Muscle layer of duodenum (tissue), 2 donors: Measurements from ENCODE around the gene EPS8L2.
"Not testable (repeated sequence)": the region's sequence is repeated elsewhere in the genome, so short reads cannot be mapped to it uniquely, and the experiment has no call there.

Source experiments
- H3K27ac ChIP-seq: one replicate; pipeline ENCODE4 v1.7.0; 2013; ENCODE audit warnings: mild to moderate bottlenecking, low read length
- H3K27me3 ChIP-seq: one replicate; pipeline ENCODE4 v1.7.0; 2013; ENCODE audit warnings: low read depth, mild to moderate bottlenecking, control low read depth, low read length
- H3K36me3 ChIP-seq, 2 donors: one replicate each; pipeline ENCODE4 v1.7.0; 2013; ENCODE audit warnings: low read length in 2 of 2, control low read depth in 1 of 2, mild to moderate bottlenecking in 1 of 2; ENCODE audit not compliant: insufficient read depth in 2 of 2, control insufficient read depth in 1 of 2
- H3K4me1 ChIP-seq, 2 donors: one replicate each; pipeline ENCODE4 v1.7.0; 2013; ENCODE audit warnings: low read length in 2 of 2, mild to moderate bottlenecking in 2 of 2, control low read depth in 1 of 2, moderate library complexity in 1 of 2; ENCODE audit not compliant: insufficient read depth in 2 of 2, control insufficient read depth in 1 of 2
- H3K4me3 ChIP-seq, 2 donors: one replicate each; pipeline ENCODE4 v1.7.0; 2013; ENCODE audit warnings: low read length in 2 of 2, low read depth in 1 of 2, mild to moderate bottlenecking in 1 of 2
- H3K9me3 ChIP-seq, 2 donors: one replicate each; pipeline ENCODE4 v1.7.0; 2013; ENCODE audit warnings: low read length in 2 of 2, control low read depth in 1 of 2, mild to moderate bottlenecking in 1 of 2; ENCODE audit not compliant: control insufficient read depth in 1 of 2
- donor health status: healthy.

EPS8L2 gene

GRCh38 chr11:673866-674265 is 32.2 kb upstream of the EPS8L2 start:
- no peaks in the 10 kb centered on the region for H3K27me3 ChIP-seq
- no peaks in the 10 kb centered on the region for H3K4me1 ChIP-seq
- peaks cover 11 to 25% of the 10 kb centered on the region in 2 donors for H3K36me3 ChIP-seq
- H3K4me3 ChIP-seq = no peak overlapping the region
- no peaks in the 10 kb centered on the region for H3K9me3 ChIP-seq
- no peak overlapping the region for H3K27ac ChIP-seq

- H3K36me3 ChIP-seq = peaks cover 11 to 27% of the 10 kb centered on the region in 2 donors
- H3K4me3 ChIP-seq = no peak overlapping the region
- no peaks in the 10 kb centered on the region for H3K9me3 ChIP-seq
- H3K27me3 ChIP-seq = no peaks in the 10 kb centered on the region
- H3K4me1 ChIP-seq = no peaks in the 10 kb centered on the region
- no peak overlapping the region for H3K27ac ChIP-seq
Observed at GRCh38 chr11:674406-674805, 31.6 kb upstream of the EPS8L2 start.

- H3K36me3 ChIP-seq = peaks cover 18 to 47% of the 10 kb centered on the region in 2 donors
- H3K9me3 ChIP-seq = no peaks in the 10 kb centered on the region
- no peaks in the 10 kb centered on the region for H3K27me3 ChIP-seq
- no peak overlapping the region for H3K27ac ChIP-seq
- H3K4me1 ChIP-seq = no peaks in the 10 kb centered on the region
- H3K4me3 ChIP-seq = no peak overlapping the region
Observed at GRCh38 chr11:678297-678696, 27.7 kb upstream of the EPS8L2 start.

- Histone ChIP-seq H3K27ac (no peak overlapping the region), H3K4me3 (no peak overlapping the region), H3K27me3 (no peaks in the 10 kb centered on the region), H3K36me3 (peaks cover 20 to 48% of the 10 kb centered on the region in 2 donors), H3K4me1 (no peaks in the 10 kb centered on the region), H3K9me3 (no peaks in the 10 kb centered on the region)
Observed at GRCh38 chr11:679271-680207, 26.5 kb upstream of the EPS8L2 start.

- H3K27me3 ChIP-seq = no peaks in the 10 kb centered on the region
- H3K4me1 ChIP-seq = no peaks in the 10 kb centered on the region
- peaks cover 21 to 51% of the 10 kb centered on the region in 2 donors for H3K36me3 ChIP-seq
- no peak overlapping the region for H3K27ac ChIP-seq
- no peaks in the 10 kb centered on the region for H3K9me3 ChIP-seq
- H3K4me3 ChIP-seq = no peak overlapping the region
Observed at GRCh38 chr11:680476-680875, 25.6 kb upstream of the EPS8L2 start.

GRCh38 chr11:680970-681369 is 25.1 kb upstream of the EPS8L2 start:
- Histone ChIP-seq H3K4me3 (no peak overlapping the region), H3K27ac (no peak overlapping the region), H3K27me3 (no peaks in the 10 kb centered on the region), H3K9me3 (no peaks in the 10 kb centered on the region), H3K36me3 (peaks cover 21 to 52% of the 10 kb centered on the region in 2 donors), H3K4me1 (no peaks in the 10 kb centered on the region)

- H3K4me3 ChIP-seq = no peak overlapping the region
- no peaks in the 10 kb centered on the region for H3K4me1 ChIP-seq
- H3K36me3 ChIP-seq = peaks cover 36 to 71% of the 10 kb centered on the region in 2 donors
- no peaks in the 10 kb centered on the region for H3K9me3 ChIP-seq
- no peak overlapping the region for H3K27ac ChIP-seq
- no peaks in the 10 kb centered on the region for H3K27me3 ChIP-seq
Observed at GRCh38 chr11:686451-687243, 19.4 kb upstream of the EPS8L2 start.

- H3K36me3 ChIP-seq = peaks cover 30 to 60% of the 10 kb centered on the region in 2 donors
- H3K4me1 ChIP-seq = no peaks in the 10 kb centered on the region
- H3K27ac ChIP-seq = no peak overlapping the region
- no peaks in the 10 kb centered on the region for H3K9me3 ChIP-seq
- H3K4me3 ChIP-seq = no peak overlapping the region
- H3K27me3 ChIP-seq = no peaks in the 10 kb centered on the region
Observed at GRCh38 chr11:687751-688150, 18.3 kb upstream of the EPS8L2 start.

- Histone ChIP-seq H3K9me3 (no peaks in the 10 kb centered on the region), H3K4me3 (no peak overlapping the region), H3K27ac (no peak overlapping the region), H3K4me1 (peaks cover 0 to 7% of the 10 kb centered on the region in 2 donors), H3K27me3 (no peaks in the 10 kb centered on the region), H3K36me3 (peaks cover 25 to 51% of the 10 kb centered on the region in 2 donors)
Observed at GRCh38 chr11:688681-689080, 17.4 kb upstream of the EPS8L2 start.

GRCh38 chr11:689625-690024 is 16.4 kb upstream of the EPS8L2 start:
- H3K27me3 ChIP-seq = no peaks in the 10 kb centered on the region
- peaks cover 0 to 13% of the 10 kb centered on the region in 2 donors for H3K4me1 ChIP-seq
- H3K4me3 ChIP-seq = no peak overlapping the region
- H3K36me3 ChIP-seq = peaks cover 19 to 42% of the 10 kb centered on the region in 2 donors
- no peak overlapping the region for H3K27ac ChIP-seq
- no peaks in the 10 kb centered on the region for H3K9me3 ChIP-seq

- peaks cover 0 to 13% of the 10 kb centered on the region in 2 donors for H3K4me1 ChIP-seq
- H3K27ac ChIP-seq, H3K27me3 ChIP-seq, H3K9me3 ChIP-seq, H3K4me3 ChIP-seq: not testable (repeated sequence)
- H3K36me3 ChIP-seq = peaks cover 19 to 41% of the 10 kb centered on the region in 2 donors
Observed at GRCh38 chr11:690244-690643, 15.8 kb upstream of the EPS8L2 start.
